Stomach smooth muscle (tissue), 2 donors: Measurements from ENCODE around the gene MROH2A.
"Not testable (repeated sequence)": the region's sequence is repeated elsewhere in the genome, so short reads cannot be mapped to it uniquely, and the experiment has no call there.

Experiments used
- H3K27ac ChIP-seq: one replicate; pipeline ENCODE4 v1.7.0; 2013; ENCODE audit warnings: mild to moderate bottlenecking, low read length, inconsistent platforms
- H3K27me3 ChIP-seq, 2 donors: one replicate each; pipeline ENCODE4 v1.7.0; 2013; ENCODE audit warnings: low read length in 2 of 2; ENCODE audit not compliant: insufficient read depth in 2 of 2, control insufficient read depth in 1 of 2
- H3K36me3 ChIP-seq, 2 donors: one replicate each; pipeline ENCODE4 v1.7.0; 2013; ENCODE audit warnings: low read length in 2 of 2; ENCODE audit not compliant: control insufficient read depth in 2 of 2, insufficient read depth in 2 of 2
- H3K4me1 ChIP-seq: one replicate; pipeline ENCODE4 v1.7.0; 2013; ENCODE audit warnings: low read length; ENCODE audit not compliant: control insufficient read depth, insufficient read depth
- H3K4me3 ChIP-seq, 2 donors: one replicate each; pipeline ENCODE4 v1.7.0; 2013; ENCODE audit warnings: low read length in 2 of 2
- H3K9ac ChIP-seq, 2 donors: one replicate each; pipeline ENCODE4 v1.7.0; 2013; ENCODE audit warnings: low read length in 2 of 2, mild to moderate bottlenecking in 1 of 2
- H3K9me3 ChIP-seq, 2 donors: one replicate each; pipeline ENCODE4 v1.7.0; 2013; ENCODE audit warnings: low read length in 2 of 2; ENCODE audit not compliant: control insufficient read depth in 2 of 2
- donor health status: healthy.
- donor health status: Pancreatic carcinoma.

MROH2A gene

DNA sequence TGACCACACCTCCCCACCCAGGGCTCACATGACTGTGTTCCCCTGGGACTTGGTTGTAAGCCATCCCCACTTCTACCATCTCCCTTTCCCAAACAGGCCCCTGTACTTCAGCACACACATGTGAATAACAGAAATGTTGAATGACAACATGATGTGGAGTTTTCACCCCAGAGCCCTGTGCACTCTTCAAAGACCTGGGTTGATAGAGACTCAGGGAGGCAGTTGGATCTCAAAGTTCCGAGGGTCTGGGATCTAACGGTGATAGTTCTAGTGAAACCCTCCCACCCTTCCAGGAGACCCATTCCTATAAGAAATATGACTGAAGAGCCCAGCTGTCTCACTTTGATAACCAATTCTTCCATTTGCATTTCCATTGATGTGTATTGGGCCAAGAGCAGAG lies at the start of gene MROH2A:
MROH2A (plus strand) TSS at position 301 of the 400 bp plus-strand sequence. CDS start 1,029 bp downstream, outside the sequence.
- Histone ChIP-seq H3K27ac (no peak within 1 kb of the TSS), H3K4me1 (no peaks in the 10 kb centered on the region), H3K36me3 (no peaks in the 10 kb centered on the region), H3K4me3 (no peak within 1 kb of the TSS), H3K27me3 (peaks cover 0 to 3% of the 10 kb centered on the region in 2 donors), H3K9me3 (peaks cover 6 to 17% of the 10 kb centered on the region in 2 donors), H3K9ac (no peak within 1 kb of the TSS)

DNA sequence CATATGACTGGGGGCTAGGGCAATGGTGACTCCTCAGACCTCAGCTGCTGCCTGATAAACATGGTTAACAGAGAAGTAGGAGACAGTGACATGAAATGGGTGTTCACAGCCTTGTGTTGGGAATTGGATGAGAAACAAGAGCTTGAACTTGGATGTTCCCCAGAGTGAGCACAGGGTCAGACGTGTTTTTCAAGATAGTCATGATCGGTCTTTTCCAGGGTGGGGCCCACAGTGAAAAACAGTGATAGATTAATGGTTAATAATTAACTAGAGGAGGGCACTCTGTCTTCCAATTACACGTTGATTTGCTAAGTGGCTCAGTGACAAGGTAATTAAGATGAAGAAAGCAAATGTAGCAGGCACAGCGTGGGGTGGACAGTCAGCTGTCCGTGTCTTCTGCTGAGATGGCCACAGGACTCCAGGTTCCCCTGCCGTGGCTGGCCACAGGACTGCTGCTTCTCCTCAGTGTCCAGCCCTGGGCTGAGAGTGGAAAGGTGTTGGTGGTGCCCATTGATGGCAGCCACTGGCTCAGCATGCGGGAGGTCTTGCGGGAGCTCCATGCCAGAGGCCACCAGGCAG lies 49.3 kb upstream of the MROH2A start, which contains the start of gene UGT1A3:
UGT1A3 (plus strand) TSS at position 320 of the 579 bp plus-strand sequence; CDS start at position 405, 85 bp downstream.
- Histone ChIP-seq H3K4me1 (no peaks in the 10 kb centered on the region), H3K9ac (no peak within 1 kb of the TSS), H3K27me3 (no peaks in the 10 kb centered on the region), H3K9me3 (no peaks in the 10 kb centered on the region), H3K36me3 (no peaks in the 10 kb centered on the region), H3K27ac (no peak within 1 kb of the TSS), H3K4me3 (no peak within 1 kb of the TSS)

GRCh38 chr2:233736868-233737653 lies 41.1 kb upstream of the MROH2A start:
- not testable (repeated sequence) for H3K27me3 ChIP-seq, H3K9me3 ChIP-seq, H3K9ac ChIP-seq, H3K36me3 ChIP-seq, H3K27ac ChIP-seq, H3K4me1 ChIP-seq, H3K4me3 ChIP-seq

DNA sequence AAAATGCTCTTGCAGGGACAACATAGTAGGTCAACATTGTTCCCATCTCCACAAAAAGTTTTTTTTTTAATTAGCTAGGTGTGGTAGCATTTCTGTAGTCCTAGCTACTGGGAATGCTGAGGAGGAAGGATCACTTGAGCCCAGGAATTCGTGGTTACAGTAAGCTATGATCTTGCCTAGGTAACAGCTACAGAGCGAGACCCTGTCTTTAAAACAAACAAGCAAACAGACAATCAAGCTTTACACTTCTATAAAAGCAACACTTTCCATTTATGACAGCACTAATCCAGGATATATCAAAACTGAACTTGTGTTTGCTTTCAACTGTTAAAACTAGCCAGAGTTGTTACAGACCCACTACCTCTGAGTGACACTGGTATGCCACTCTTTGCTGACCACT lies 37.3 kb upstream of the MROH2A start:
- Histone ChIP-seq H3K36me3 (no peaks in the 10 kb centered on the region), H3K4me3 (no peak overlapping the region), H3K9me3 (no peaks in the 10 kb centered on the region), H3K9ac (no peak overlapping the region), H3K27ac (no peak overlapping the region), H3K4me1 (no peaks in the 10 kb centered on the region), H3K27me3 (no peaks in the 10 kb centered on the region)

GRCh38 chr2:233743464-233744259 lies 34.5 kb upstream of the MROH2A start:
- no peaks in the 10 kb centered on the region for H3K9me3 ChIP-seq
- no peaks in the 10 kb centered on the region for H3K4me1 ChIP-seq
- H3K27ac ChIP-seq, result no peak overlapping the region
- H3K4me3 ChIP-seq, result no peak overlapping the region
- H3K36me3 ChIP-seq, result no peaks in the 10 kb centered on the region
- no peak overlapping the region for H3K9ac ChIP-seq
- no peaks in the 10 kb centered on the region for H3K27me3 ChIP-seq

DNA sequence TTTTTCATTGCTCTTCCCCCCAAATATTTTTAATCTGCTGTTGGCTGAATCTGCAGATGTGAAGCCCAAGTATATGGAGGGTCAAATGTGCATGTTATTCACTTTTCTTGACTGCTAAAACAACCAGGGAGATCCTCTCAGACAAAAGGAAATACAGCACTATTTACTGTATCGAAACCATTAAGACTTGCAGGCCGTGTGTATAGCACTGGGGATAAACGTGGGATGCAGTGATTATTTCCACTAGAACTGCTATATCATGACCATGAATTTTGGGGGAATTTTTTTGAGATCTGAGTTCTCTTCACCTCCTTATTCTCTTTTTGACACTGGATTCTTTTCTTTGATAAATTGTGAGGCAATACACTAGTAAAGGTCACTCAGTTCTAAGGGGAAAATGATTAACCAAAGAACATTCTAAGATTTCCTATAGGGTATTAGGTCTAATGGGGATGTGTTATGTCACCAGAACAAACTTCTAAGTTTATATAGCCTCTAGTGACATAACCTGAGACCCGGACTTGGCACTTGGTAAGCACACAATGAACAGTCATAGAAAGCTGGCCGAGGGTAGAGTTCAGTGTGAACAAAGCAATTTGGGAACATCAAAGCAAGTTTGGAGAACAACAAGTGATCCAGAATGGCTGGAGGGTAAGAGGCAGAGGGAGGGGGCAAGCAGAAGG lies 32.9 kb upstream of the MROH2A start:
- H3K4me1 ChIP-seq, result no peaks in the 10 kb centered on the region
- H3K4me3 ChIP-seq, result no peak overlapping the region
- H3K27me3 ChIP-seq, result no peaks in the 10 kb centered on the region
- no peak overlapping the region for H3K27ac ChIP-seq
- no peak overlapping the region for H3K9ac ChIP-seq
- no peaks in the 10 kb centered on the region for H3K9me3 ChIP-seq
- no peaks in the 10 kb centered on the region for H3K36me3 ChIP-seq

DNA sequence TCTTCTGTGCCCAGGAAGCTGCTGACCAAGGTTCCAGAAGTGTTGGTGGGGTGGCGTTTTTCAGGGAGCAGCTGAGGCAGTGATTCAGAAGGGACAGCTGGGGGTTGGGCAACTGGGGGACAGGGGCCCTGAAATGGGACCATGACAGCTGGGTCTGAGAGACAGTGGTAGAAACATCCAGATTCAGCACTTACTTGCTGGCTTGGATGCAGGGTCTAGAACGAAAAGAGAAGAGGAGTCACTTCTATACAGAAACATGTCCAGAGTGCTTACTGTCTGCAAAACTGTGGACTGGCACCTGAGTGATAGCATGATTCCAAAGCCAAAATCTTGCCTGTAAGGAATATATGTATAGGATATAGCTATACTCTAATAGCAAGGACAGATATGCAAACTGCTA lies 32.3 kb upstream of the MROH2A start:
- H3K27ac ChIP-seq, H3K27me3 ChIP-seq, H3K9ac ChIP-seq, H3K4me1 ChIP-seq, H3K9me3 ChIP-seq, H3K4me3 ChIP-seq, H3K36me3 ChIP-seq: not testable (repeated sequence)

GRCh38 chr2:233746475-233747282 lies 31.5 kb upstream of the MROH2A start:
- no peaks in the 10 kb centered on the region for H3K27me3 ChIP-seq
- H3K27ac ChIP-seq, result no peak overlapping the region
- no peak overlapping the region for H3K4me3 ChIP-seq
- no peaks in the 10 kb centered on the region for H3K36me3 ChIP-seq
- no peaks in the 10 kb centered on the region for H3K9me3 ChIP-seq
- no peaks in the 10 kb centered on the region for H3K4me1 ChIP-seq
- no peak overlapping the region for H3K9ac ChIP-seq

GRCh38 chr2:233747283-233747544 lies 30.9 kb upstream of the MROH2A start:
- Histone ChIP-seq H3K27me3 (no peaks in the 10 kb centered on the region), H3K9ac (no peak overlapping the region), H3K4me3 (no peak overlapping the region), H3K4me1 (no peaks in the 10 kb centered on the region), H3K36me3 (no peaks in the 10 kb centered on the region), H3K27ac (no peak overlapping the region), H3K9me3 (no peaks in the 10 kb centered on the region)

- H3K36me3 ChIP-seq, H3K4me3 ChIP-seq, H3K27ac ChIP-seq, H3K27me3 ChIP-seq, H3K9ac ChIP-seq, H3K9me3 ChIP-seq, H3K4me1 ChIP-seq: not testable (repeated sequence)
These were observed 27.4 kb upstream of the MROH2A start for GRCh38 chr2:233750689-233751088.
